ENCODE measurements around the gene C6orf141. TPM values are rescaled to one million over a fixed set of nuclear protein-coding genes. Genes with fewer than 3 reads are reported as not detected.
"Not testable (repeated sequence)": the region's sequence is repeated elsewhere in the genome, so short reads cannot be mapped to it uniquely, and the experiment has no call there.

C6orf141 gene
- total RNA-seq, 1 experiment from 2014 or later: 40.1 TPM

GRCh38 chr6:49582529-49582928 lies 32.1 kb downstream of the C6orf141 start:
- Histone ChIP-seq H2AK5ac (ENCODE audit: insufficient read length, low read length) (no peak overlapping the region), H3K27ac (ENCODE audit: insufficient read length, low read depth, low read length) (no peak overlapping the region), H2BK15ac (ENCODE audit: low read depth, low read length) (no peak overlapping the region), H3K4ac (ENCODE audit: low read depth, low read length) (no peak overlapping the region), H3K79me1 (ENCODE audit: insufficient read depth, low read depth, low read length, poor library complexity, severe bottlenecking) (no peaks in the 10 kb centered on the region), H4K20me1 (ENCODE audit: control insufficient read depth, insufficient read depth, insufficient read length) (no peaks in the 10 kb centered on the region), H2BK12ac (ENCODE audit: insufficient read length, low read depth, low read length) (no peak overlapping the region), H3K14ac (ENCODE audit: insufficient read depth, low read length) (no peak overlapping the region), H4K5ac (ENCODE audit: insufficient read length, low read depth, low read length) (no peak overlapping the region), H3K23ac (ENCODE audit: insufficient read length, low read depth, low read length) (no peak overlapping the region), H3K56ac (ENCODE audit: insufficient read length, low read depth, low read length) (no peak overlapping the region), H3K79me2 (ENCODE audit: insufficient read depth, low read length) (no peaks in the 10 kb centered on the region), H3K9ac (ENCODE audit: extremely low read depth, insufficient read length, low read length) (no peak overlapping the region), H3K23me2 (ENCODE audit: insufficient read length, low read depth, low read length, poor library complexity, severe bottlenecking) (no peaks in the 10 kb centered on the region), H2BK120ac (ENCODE audit: low read depth, low read length, poor library complexity, severe bottlenecking) (no peak overlapping the region), H3T11ph (ENCODE audit: low read length) (no peak overlapping the region), H3K27me3 (ENCODE audit: insufficient read depth, low read length) (no peaks in the 10 kb centered on the region), H4K91ac (ENCODE audit: insufficient read length, low read depth, low read length) (no peak overlapping the region), H3K18ac (ENCODE audit: insufficient read length, low read depth, low read length) (no peak overlapping the region), H3K4me1 (ENCODE audit: insufficient read depth, low read length) (no peaks in the 10 kb centered on the region), H2BK20ac (ENCODE audit: low read depth, low read length, poor library complexity, severe bottlenecking) (no peak overlapping the region), H2BK5ac (ENCODE audit: insufficient read length, low read length) (no peak overlapping the region), H2AFZ (ENCODE audit: low read length) (no peak overlapping the region), H3K9me3 (ENCODE audit: control insufficient read depth, low read depth, low read length) (no peaks in the 10 kb centered on the region), H3K4me2 (ENCODE audit: insufficient read depth, insufficient read length, low read length) (no peak overlapping the region), H4K8ac (replicated peaks; ENCODE audit: insufficient read length, low read depth, low read length) (no peak overlapping the region)
- Mint-ChIP-seq H3K36me3 (ENCODE audit: insufficient read depth in 1 of 3, low read depth in 3 of 3) (peaks cover 0 to 4% (median 1%) of the 10 kb centered on the region in 3 experiments; a peak in 2 of 7 replicates), H3K9me3 (no peaks in the 10 kb centered on the region; a peak in 1 of 5 replicates), H3K4me1 (peaks cover 3 to 11% of the 10 kb centered on the region in 2 experiments; a peak in 3 of 4 replicates), H3K4me3 (no peak overlapping the region; a peak in 1 of 5 replicates), H3K27ac (no peak overlapping the region), H3K27me3 (ENCODE audit: low read depth) (no peaks in the 10 kb centered on the region; the same call in 1 of the 2 replicates)
- WGBS (ENCODE audit: extremely low coverage, insufficient read length, low lambda C conversion rate): no CpG with 5 or more reads among the region's 1 CpG
- DNase-seq: no peak
- TF ChIP-seq CTCF (conservative IDR thresholded peaks at IDR 0.05): no peak

- WGBS (ENCODE audit: extremely low coverage, insufficient read length, low lambda C conversion rate): no CpG with 5 or more reads among the region's 5 CpGs
- H3K36me3 Mint-ChIP-seq (ENCODE audit: insufficient read depth in 1 of 3, low read depth in 3 of 3); H3K9me3 Mint-ChIP-seq: not testable (repeated sequence)
Measured at GRCh38 chr6:49587262-49587661, 36.8 kb downstream of the C6orf141 start.

More at GRCh38 chr6:49587262-49587661, 36.8 kb downstream of the C6orf141 start:
- not testable (repeated sequence) for H3K79me1 ChIP-seq (ENCODE audit: insufficient read depth, low read depth, low read length, poor library complexity, severe bottlenecking); H3K14ac ChIP-seq (ENCODE audit: insufficient read depth, low read length); H2BK5ac ChIP-seq (ENCODE audit: insufficient read length, low read length); H2BK15ac ChIP-seq (ENCODE audit: low read depth, low read length); H4K8ac ChIP-seq (replicated peaks; ENCODE audit: insufficient read length, low read depth, low read length); H3K18ac ChIP-seq (ENCODE audit: insufficient read length, low read depth, low read length); H2BK20ac ChIP-seq (ENCODE audit: low read depth, low read length, poor library complexity, severe bottlenecking); H3K23me2 ChIP-seq (ENCODE audit: insufficient read length, low read depth, low read length, poor library complexity, severe bottlenecking); H3K27me3 ChIP-seq (ENCODE audit: insufficient read depth, low read length); H2AFZ ChIP-seq (ENCODE audit: low read length); H3K79me2 ChIP-seq (ENCODE audit: insufficient read depth, low read length); H4K5ac ChIP-seq (ENCODE audit: insufficient read length, low read depth, low read length); H3K27ac ChIP-seq (ENCODE audit: insufficient read length, low read depth, low read length); H3K27me3 Mint-ChIP-seq (ENCODE audit: low read depth); H2BK120ac ChIP-seq (ENCODE audit: low read depth, low read length, poor library complexity, severe bottlenecking); H4K20me1 ChIP-seq (ENCODE audit: control insufficient read depth, insufficient read depth, insufficient read length); H3K23ac ChIP-seq (ENCODE audit: insufficient read length, low read depth, low read length); DNase-seq; H2AK5ac ChIP-seq (ENCODE audit: insufficient read length, low read length); H3K9ac ChIP-seq (ENCODE audit: extremely low read depth, insufficient read length, low read length); H3K4me2 ChIP-seq (ENCODE audit: insufficient read depth, insufficient read length, low read length); H3K56ac ChIP-seq (ENCODE audit: insufficient read length, low read depth, low read length); H3K4ac ChIP-seq (ENCODE audit: low read depth, low read length); H3K9me3 ChIP-seq (ENCODE audit: control insufficient read depth, low read depth, low read length); H2BK12ac ChIP-seq (ENCODE audit: insufficient read length, low read depth, low read length); H3K4me1 ChIP-seq (ENCODE audit: insufficient read depth, low read length); H3T11ph ChIP-seq (ENCODE audit: low read length); H4K91ac ChIP-seq (ENCODE audit: insufficient read length, low read depth, low read length); H3K4me3 Mint-ChIP-seq; H3K27ac Mint-ChIP-seq
- peaks cover 11 to 17% of the 10 kb centered on the region in 2 experiments; a peak in 2 of 4 replicates for H3K4me1 Mint-ChIP-seq

Measured in H9 (cell line).